Type B pancreatic cell (in vitro differentiated cells): ENCODE results near the gene NCK1. TPM values are rescaled to one million over a fixed set of nuclear protein-coding genes. Genes with fewer than 3 reads are reported as not detected.

Experiments
- DNase-seq: peaks from one replicate; pipeline ENCODE4 v3.0.0; 2021; ENCODE audit warnings: mixed read lengths; ENCODE audit not compliant: unreplicated experiment; ENCODE audit errors: extremely low spot score
- H3K27ac Mint-ChIP-seq: 2 replicates; pipeline ENCODE4 v1.8.0; 2021; ENCODE audit warnings: mild to moderate bottlenecking, mixed read lengths
- H3K27me3 Mint-ChIP-seq: 2 replicates; pipeline ENCODE4 v1.8.0; 2021; ENCODE audit warnings: mixed read lengths
- H3K36me3 Mint-ChIP-seq: 2 replicates; pipeline ENCODE4 v1.8.0; 2021; ENCODE audit warnings: mixed read lengths
- H3K4me1 Mint-ChIP-seq: one replicate; pipeline ENCODE4 v1.8.0; 2021; ENCODE audit warnings: mixed read lengths; ENCODE audit not compliant: unreplicated experiment
- H3K4me3 Mint-ChIP-seq: 2 replicates; pipeline ENCODE4 v1.8.0; 2021; ENCODE audit warnings: mild to moderate bottlenecking, mixed read lengths
- H3K9me3 Mint-ChIP-seq: 2 replicates; pipeline ENCODE4 v1.8.0; 2021; ENCODE audit warnings: mixed read lengths
- total RNA-seq: library from RNA; stranded (reverse); gene quantifications from 2 replicates; pipeline ENCODE4 v1.2.1, GENCODE V29; 2021; ENCODE audit warnings: low replicate concordance
- TF ChIP-seq, protein P1 (sequence below): fragments of 200-600 bp; sonication (generic); conservative IDR thresholded peaks from 2 replicates; pipeline ENCODE4 v1.5.0; 2021; ENCODE audit warnings: antibody characterized with exemption, mild to moderate bottlenecking

NCK1 gene
- total RNA-seq, 1 donor from 2014 or later, result 24.3 TPM

DNA sequence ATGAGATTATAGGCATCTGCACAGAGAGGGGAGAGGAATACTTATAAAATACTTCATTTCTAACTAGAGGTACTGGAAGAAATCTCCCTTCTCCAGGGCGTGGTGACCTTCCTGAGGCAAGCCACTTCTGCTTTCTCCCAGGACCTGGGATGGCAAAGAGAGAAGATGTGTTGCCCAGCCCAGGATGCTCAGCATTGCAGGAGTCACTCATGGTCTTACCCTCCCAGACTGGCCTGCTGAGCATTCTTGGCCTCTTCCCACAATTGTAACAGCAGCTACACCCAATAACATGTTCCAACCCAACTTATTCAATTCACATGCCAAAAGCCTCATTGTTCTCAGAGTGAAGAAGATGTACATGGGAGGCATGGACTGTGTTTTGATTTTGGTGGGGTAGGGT is 133.6 kb downstream of the NCK1 start:
- Mint-ChIP-seq H3K36me3 (no peaks in the 10 kb centered on the region), H3K4me3 (no peak overlapping the region), H3K4me1 (peaks cover 8% of the 10 kb centered on the region), H3K9me3 (no peaks in the 10 kb centered on the region), H3K27me3 (no peaks in the 10 kb centered on the region), H3K27ac (no peak overlapping the region)
- TF ChIP-seq, protein P1, sequence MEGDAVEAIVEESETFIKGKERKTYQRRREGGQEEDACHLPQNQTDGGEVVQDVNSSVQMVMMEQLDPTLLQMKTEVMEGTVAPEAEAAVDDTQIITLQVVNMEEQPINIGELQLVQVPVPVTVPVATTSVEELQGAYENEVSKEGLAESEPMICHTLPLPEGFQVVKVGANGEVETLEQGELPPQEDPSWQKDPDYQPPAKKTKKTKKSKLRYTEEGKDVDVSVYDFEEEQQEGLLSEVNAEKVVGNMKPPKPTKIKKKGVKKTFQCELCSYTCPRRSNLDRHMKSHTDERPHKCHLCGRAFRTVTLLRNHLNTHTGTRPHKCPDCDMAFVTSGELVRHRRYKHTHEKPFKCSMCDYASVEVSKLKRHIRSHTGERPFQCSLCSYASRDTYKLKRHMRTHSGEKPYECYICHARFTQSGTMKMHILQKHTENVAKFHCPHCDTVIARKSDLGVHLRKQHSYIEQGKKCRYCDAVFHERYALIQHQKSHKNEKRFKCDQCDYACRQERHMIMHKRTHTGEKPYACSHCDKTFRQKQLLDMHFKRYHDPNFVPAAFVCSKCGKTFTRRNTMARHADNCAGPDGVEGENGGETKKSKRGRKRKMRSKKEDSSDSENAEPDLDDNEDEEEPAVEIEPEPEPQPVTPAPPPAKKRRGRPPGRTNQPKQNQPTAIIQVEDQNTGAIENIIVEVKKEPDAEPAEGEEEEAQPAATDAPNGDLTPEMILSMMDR, result no peak
- DNase-seq, result no peak

Other genes starting within 250 kb of the NCK1 start
- gene STAG1, start 109.8 kb upstream of the NCK1 start, total RNA-seq, result 33.7 and 45.5 TPM in 2 replicates
- gene SLC35G2, start 43.1 kb upstream of the NCK1 start, total RNA-seq, result 3.7 and 5.8 TPM in 2 replicates
- 0.31 and 0.56 TPM in 2 replicates for gene IL20RB, start 95.8 kb downstream of the NCK1 start, total RNA-seq